Measurements from ENCODE around the gene MIGA1.
"Not testable (repeated sequence)": the region's sequence is repeated elsewhere in the genome, so short reads cannot be mapped to it uniquely, and the experiment has no call there.

Gene MIGA1

DNA sequence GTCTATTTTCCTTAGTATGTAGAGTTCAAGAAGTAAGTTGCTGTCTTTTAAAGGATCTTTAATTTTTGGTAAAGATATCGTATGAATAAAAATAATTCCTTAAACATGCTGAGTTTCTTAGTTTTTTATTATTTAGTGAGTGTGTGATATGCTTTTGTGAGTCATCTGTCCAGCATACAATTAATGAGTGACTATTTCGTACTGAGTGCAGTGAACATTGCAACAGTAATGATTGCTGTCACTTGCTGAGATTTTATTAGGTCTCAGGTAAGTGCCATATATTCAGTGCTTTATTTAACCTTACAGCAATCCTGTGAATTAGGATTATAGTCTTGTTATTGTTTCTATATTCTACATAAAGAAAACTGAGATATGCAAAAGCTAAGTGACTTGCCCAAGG lies 22.6 kb downstream of the MIGA1 start:
- DNase-seq (ENCODE audit: low read depth) = no peak

DNA sequence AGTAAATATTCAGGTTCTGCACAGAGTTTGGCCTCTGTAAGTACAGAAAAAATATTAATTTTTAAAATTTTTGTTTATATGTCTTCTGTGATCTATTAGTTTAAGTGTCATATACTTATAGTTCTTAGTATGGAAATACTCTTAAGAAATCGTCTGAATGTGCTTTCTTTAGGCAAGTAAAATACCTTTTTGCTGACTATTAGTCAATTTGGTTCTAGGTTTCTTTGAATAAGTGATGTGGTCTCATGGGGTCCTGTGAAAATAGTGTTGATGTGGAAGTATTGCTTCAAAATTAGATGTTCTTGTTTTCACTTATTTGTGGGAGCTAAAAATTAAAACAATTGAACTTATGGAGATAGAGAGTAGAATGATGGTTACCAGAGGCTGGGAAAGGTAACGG lies 23.9 kb downstream of the MIGA1 start:
- no peak for DNase-seq (ENCODE audit: low read depth)

DNA sequence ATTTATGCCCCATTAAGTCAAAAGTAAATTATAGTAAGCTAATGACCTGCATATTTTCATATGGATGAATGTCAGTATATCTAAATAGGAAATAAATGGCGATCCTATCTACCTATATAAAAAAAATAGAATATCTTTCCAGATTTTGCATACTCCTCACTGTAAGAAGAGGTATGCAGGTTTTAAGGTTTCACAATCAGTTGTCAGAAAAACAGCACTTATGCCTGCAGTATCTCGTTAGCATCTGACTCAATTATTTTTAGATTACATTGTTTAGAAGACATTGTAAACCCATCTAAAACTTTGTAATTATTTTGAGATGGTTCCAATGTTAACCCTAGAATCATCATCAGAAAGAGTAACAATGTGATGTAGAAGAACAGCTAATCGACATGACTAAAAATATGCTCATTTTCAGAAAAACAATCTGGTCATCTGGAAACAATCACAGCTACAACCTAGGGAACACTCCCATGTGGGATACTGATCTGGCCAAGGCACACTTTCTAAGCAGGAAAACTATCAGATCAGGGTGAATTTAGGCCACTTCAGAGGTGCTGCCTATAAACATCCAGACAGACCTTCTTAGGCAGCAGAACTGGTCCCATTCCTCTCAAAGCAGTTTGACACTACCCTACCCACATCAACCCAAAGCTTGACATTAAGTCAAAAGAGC lies 30.5 kb downstream of the MIGA1 start:
- DNase-seq (ENCODE audit: low read depth) = not testable (repeated sequence)

DNA sequence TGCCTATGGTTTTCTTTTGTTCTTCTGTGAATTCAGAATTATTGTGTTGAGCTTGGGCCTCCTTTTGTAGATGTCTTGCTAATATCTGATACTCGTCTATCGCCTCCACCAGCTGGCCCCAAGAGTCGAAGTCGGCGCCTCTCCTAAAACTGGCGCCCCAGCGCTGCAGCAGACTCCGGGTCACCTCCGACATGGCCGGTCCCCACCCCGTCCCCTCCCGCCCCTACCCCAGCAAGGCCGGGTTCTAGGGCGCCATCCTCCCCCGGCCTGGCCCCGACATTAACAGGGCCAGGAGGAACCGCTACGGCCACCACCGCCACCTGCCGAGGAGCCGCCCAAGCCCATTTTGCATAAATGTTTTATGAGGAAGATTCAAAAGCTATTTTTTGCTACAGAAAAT lies 32.1 kb downstream of the MIGA1 start:
- not testable (repeated sequence) for DNase-seq (ENCODE audit: low read depth)

DNA sequence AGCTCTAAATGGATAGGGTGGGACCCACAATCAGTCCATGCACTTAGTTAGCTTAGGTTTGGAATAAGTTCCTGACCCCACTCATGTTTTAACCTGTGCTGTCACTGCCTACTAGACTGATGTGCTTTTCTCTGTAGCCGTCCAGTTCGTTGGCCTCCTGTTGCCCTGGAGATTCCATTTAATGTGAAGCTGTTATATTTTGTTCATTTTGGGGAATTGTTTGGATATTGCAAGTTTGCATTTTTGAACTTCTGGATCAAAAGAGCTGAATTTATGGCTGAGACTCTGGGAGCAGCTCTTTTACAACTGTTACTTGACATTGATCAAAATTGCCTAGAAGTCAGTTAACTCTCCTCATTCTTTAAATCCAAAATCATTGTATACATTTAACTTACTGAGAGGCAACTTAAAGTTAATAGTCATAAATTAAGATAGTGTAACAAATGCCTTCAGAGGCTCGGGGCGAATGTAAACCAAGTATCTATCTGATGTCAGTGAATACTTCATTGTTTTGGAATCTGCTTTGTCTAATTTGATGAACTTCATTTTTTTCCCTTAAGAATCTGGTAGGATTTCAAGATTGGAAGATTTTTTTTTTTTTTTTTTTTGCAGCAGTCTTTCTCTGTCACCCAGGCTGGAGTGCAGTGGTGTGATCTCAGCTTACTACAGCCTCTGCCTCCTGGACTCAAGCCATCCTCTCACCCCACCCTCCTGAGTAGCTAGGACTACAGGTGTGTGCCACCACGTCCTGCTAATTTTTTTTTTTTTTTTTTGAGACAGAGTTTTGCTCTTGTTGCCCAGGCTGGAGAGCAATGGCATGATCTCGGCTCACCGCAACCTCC lies 38.1 kb downstream of the MIGA1 start:
- DNase-seq (ENCODE audit: low read depth) = no peak

DNA sequence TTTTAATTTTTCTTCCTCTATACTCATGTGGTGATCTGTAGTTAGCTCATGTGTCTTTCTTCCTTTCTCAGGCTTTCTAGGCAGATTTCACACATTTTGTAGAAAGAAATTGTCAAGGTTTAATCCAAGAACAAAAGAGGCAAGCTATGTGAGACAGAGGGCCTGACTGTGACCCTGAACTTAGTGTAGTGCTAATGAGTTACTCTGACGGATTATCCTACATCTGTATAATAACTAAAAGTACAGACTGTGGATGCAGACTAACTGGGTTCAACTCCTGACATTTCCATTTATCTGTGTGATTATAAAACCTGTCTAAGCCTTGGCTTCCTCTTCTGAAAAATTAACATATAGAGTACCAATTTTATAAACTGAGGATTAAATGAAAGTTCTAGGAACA lies 40.7 kb downstream of the MIGA1 start:
- no peak for DNase-seq (ENCODE audit: low read depth)

DNA sequence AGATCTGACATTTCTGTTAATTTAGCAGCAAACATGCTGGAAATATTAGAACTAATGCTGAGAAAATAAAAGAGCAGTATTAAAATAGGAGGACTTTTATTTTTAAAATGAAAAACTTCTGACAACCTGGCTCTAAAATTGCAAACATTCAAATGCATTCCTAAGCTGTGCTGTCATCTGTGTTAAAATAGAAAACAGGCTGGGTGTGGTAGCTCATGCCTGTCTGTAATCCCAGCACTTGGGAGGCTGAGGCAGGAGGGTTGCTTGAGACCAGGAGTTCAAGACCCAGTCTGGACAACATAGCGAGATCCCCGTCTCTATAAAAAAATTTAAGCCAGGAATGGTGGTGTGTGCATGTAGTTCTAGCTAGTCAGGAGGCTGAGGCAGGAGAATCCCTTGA lies 44.6 kb downstream of the MIGA1 start:
- no peak for DNase-seq (ENCODE audit: low read depth)

DNA sequence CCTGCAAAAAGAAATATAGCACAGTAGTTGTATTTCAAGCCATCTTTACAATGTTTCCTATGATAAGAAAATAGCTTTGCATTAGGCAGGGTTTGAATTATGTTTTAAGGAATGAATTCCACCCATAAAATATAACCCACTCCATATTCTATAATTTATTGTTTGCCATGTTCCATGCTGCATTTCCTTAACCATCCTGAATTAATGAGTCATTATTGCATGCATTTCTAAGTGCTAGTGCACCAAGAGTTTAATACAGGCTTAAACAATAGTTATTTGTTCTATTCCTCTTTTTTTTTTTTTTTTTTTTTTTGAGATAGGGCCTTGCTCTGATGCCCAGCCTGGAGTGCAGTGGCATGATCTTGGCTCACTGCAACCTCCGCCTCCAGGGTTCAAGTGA lies 45.2 kb downstream of the MIGA1 start:
- no peak for DNase-seq (ENCODE audit: low read depth)

DNA sequence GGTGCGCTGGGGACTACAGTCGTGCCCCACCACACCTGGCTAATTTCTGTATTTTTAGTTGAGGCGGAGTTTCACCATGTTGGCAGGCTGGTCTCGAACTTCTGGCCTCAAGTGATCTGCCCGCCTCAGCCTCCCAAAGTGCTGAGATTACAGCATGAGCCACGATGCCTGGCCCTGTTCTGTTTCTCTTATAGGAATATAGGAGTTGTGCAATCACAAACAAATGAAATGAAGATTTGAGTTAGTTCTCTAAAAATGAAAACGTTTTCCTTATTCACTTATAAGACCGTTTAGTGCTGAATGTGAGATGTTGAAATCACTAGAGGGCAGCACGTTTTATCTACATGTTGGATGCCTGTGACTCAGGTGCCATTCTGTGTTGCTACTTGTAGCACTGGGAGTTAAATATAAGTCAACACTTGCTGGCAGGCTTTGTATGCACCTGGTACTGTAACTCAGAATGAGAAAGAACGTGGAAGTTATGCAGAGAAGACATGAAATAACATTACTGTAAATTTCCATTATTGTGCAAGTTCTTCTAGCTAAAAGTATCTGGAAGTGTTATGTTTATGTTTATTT lies 45.8 kb downstream of the MIGA1 start:
- DNase-seq (ENCODE audit: low read depth) = no peak

DNA sequence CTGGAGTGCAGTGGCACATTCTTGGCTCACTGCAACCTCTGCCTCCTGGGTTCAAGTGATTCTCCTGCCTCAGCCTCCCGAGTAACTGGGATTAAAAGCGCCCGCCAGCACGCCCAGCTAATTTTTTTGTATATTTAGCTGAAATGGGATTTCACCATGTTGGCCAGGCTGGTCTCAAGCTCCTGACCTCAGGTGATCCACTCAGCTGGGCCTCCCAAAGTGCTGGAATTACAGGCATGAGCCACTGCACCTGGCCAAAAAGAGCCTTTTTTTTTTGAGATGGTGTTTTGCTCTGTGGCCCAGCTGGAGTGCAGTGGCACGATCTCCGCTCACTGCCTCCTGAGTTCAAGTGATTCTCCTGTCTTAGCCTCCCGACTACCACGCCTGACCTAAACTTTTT lies 47.4 kb downstream of the MIGA1 start:
- DNase-seq (ENCODE audit: low read depth) = not testable (repeated sequence)

DNA sequence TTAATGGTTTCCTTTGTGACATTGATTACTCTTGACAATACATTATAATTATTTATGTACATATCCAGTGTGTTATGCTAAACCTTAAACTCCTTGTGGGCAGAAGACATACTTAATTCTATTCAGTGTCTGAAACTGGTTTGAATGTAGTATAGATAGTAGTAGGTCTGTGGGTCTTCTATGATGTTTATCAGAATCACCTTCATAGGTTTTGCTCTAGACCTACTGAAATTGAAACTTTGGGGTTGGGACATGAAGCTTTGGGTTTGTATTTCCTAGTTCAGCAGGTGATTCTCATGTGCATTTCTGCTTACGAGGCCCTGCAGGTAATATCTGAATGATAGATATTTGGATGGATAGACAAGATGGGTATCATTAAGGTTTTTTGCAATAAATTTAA lies 48.6 kb downstream of the MIGA1 start:
- DNase-seq (ENCODE audit: low read depth) = no peak

DNA sequence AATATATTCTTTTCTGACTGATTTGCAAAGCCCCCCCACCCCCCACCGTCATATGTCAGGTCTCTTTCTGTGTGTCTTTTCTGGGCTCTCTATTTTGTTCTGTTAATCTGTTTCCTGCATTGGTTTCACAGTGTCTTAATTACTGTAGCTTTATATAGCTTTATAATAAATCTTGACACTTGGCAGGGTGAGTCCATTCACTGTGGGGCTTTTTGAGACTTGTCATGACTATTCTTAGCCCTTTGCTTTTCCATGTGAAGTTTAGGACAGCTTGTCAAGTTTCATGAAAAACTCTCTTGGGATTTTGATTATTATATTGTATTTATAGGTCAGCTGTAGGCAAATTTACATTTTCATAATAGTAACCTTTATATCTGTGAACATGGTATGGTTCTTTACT lies 50.4 kb downstream of the MIGA1 start:
- DNase-seq (ENCODE audit: low read depth) = no peak

DNA sequence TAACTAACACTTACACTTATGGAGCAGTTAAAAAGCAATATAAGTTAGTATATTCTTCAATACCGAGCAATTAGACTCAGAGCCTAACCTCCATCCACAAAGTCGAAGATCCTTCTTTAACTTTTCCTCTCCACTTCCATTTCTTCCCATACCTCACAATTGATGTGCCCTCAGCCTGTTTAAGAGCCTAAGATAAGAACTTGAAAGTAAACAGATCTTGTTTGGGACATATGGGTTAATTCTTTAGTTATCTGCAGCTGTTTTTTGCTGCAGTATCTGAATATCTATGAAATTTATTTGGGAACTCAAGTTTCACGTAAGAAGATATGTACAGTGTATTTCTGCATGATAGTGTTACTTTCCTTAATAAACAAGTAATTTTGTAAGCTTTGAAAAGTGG lies 51.5 kb downstream of the MIGA1 start:
- DNase-seq (ENCODE audit: low read depth) = no peak

DNA sequence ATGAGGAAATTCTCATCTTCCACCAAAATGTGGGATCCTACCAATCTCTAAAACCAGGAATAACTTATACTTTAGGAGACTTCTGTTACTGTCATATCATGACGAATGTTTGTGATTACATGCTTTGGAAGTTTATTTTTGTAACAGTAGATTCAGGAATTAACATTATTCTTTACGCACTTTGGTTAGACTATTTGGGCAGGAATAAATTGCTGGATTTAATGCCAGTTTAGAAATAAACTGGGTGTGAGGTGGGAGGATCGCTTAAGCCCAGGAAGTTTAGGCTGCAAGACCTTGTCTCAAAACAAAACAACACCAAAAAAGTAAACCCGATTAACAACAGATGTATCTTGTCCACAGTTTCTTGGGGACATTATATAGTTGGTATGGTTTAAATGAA lies 52.1 kb downstream of the MIGA1 start:
- no peak for DNase-seq (ENCODE audit: low read depth)

DNA sequence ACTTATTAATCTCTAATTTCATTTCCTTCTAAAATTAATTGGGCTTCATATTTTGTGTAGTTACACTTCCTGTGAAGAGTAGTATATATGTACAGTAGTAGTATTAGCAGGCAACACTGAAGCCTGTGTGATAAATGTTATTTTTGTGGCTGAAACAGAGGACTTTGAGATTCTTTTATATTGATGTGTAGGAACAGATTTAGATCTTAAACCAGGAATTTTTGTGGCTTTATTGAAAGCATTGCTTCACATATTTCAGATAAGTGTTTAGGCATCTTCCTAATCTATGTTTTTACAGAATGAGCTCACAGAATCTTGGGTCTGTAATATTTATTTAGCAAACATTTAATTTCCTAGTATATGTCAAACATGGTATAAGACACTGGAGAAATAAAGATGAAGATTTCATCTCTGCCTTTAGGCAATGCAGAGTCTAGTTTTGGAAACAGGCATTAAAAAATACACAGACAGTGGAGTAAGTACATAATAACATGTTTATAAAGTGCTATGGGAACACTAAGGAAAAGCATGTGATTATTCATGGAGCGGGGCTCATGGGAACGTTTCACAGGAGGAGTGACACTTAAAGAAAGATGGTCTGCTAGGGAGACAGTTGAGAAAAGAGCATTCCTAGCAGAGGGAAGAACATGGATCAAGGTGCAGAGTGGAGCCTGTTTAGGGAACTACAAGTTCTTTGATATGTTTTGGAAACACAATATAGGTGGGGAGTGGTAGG lies 52.7 kb downstream of the MIGA1 start:
- DNase-seq (ENCODE audit: low read depth) = no peak

DNA sequence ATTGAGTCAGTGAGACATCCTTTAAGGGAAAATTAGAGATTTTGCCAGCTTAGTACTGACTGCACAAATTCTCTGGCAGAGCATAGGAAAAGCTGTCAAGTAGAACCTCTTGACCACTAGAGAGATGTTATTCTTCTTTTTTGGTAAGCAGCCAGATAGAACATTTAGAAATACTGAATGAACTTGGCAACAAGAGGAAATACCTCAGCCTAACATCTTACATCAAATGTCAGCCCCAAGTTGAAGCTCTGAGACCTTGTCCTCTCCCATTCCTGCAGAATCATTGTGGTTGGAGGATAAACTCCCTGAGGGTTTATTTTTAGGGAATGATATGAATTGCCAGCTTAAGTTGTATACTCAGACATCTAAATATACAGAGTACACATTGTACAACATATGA lies 53.5 kb downstream of the MIGA1 start:
- DNase-seq (ENCODE audit: low read depth) = no peak

DNA sequence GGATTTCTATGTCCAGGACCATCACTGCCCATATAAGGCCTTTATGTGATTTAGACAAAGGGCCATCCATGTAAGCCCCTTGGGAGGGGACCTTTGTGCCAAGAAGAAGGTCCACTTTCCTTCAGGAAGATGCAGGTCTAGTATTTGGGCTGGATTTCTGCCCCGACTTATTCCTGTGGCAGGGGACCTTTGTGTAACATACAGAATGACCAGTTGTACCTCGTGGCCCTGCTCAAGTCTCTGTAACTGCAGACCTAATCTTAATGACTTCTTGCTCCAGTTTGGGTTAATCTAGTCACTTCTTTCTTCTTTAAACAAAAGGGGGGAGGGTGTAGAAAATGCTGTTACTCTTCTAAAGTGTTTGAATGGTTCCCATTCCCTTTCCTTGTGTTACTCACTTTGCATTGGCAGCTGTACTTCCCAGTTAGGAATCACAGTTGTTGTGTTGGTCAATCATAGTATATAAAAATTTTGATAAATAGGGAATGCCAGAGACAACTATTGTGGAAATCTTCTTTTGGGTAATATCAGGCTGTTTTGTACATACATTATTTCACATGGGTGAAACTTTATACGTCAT lies 54.2 kb downstream of the MIGA1 start:
- DNase-seq (ENCODE audit: low read depth) = no peak

DNA sequence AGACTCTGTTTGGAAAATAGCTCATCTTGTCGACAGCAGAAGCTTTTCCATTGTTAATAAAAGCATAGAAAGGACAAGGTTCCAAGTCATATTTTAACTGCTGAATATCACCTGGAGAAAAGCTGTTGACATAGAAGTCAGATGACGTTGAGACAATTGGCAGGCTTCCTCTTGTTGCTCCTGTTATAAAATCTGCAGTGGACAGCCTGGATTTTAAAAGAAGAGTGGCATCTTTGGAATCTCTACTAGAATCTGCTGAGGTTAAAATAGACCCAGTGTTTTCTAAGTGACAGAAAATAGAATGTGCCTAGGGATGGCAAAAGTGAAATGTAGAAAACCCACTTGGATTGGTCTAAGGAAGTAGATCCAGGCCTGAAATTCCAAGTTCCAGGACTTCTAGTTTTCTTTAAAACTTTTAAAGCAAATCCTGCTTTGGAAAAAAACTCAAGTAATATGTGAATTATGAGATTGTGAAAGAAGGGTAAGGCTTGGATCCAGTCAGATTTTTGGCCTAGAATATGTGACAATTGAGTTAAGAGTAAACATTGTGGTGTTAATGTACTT lies 55.4 kb downstream of the MIGA1 start:
- DNase-seq (ENCODE audit: low read depth) = no peak

DNA sequence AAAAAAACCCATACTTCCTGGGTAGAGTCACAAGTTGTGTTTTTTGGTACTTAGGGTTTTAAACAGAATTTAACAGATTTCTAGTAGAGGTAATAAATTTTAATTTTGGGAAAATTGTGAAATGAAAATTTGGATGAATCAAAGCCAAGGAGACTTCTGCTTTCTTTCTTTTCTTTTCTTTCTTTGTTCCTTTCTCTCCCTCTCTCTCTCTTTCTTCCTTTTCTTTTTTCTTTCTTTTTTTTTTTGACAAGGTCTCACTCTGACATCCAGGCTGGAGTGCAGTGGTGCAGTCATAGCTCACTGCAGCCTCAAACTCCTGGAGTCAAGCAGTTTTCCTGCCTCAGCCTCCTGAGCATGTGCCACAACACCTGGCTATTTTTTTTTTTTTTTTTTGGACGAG lies 62.1 kb downstream of the MIGA1 start:
- no peak for DNase-seq (ENCODE audit: low read depth)

DNA sequence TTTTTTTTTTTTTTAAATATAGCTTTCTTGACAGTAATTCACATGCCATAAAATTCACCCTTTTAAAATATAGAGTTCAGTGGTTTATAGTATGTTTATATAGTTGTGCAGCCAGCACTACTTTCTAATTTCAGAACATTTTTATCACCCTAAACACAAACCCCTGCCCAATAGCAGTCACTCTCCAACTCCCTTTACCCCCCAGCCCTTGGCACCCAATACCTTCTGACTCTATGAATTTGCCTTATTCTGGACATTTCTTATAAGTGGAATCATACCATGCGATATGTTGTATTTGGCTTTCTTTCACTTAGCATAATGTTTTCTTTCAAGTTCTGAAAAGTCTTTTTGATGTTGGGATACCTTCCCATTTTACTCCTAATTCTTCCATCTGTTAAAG lies 66.5 kb downstream of the MIGA1 start:
- no peak for DNase-seq (ENCODE audit: low read depth)

DNA sequence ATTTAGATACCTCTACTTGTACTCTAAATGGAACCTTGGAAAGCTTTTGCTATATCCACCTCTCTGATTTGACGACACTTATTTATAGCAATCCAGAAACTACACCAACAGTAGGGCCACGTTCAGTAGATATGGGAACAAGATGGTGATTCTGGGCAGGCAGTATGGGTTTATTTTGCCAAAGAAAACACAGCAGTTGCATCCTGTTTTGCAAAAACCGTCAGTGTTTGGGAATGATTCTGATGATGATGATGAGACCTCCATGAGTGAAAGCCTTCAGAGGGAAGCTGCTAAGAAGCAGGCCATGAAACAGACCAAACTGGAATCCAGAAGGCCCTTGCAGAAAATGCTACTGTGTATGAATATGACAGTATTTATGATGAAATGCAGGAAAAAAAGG lies 67.5 kb downstream of the MIGA1 start:
- DNase-seq (ENCODE audit: low read depth) = no peak

DNA sequence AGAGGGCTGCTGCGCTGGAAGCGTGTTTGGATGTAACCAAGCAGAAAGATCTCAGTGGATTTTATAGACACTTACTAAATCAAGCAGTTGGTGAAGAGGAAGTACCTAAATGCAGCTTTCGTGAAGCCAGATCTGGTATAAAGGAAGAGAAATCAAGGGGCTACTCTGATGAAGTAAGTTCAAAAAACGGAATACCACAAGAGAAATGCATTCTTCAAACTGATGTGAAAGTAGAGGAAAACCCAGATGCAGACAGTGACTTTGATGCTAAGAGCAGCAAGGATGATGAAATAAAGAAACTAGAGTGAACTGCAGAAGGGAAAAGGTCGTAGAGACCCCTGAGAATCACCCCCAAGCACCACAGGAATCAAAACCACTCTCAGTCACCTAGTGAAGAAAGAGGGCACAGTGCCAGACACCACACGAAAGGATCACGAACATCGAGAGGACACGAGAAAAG lies 68.2 kb downstream of the MIGA1 start:
- no peak for DNase-seq (ENCODE audit: low read depth)

Data from stimulated activated CD8-positive, alpha-beta memory T cell treated with anti-CD3 and anti-CD28 coated beads, Interleukin-12 subunit alpha, Interleukin-12 subunit beta, amount 100 ng/mL, for 4 hours (primary cell).